ENCODE results near the gene RBBP7. TPM values are rescaled to one million over a fixed set of nuclear protein-coding genes. Genes with fewer than 3 reads are reported as not detected.

The RBBP7 gene
- total RNA-seq, 4 donors from 2014 or later, result 51.2 to 115 (median 59.9) TPM

DNA sequence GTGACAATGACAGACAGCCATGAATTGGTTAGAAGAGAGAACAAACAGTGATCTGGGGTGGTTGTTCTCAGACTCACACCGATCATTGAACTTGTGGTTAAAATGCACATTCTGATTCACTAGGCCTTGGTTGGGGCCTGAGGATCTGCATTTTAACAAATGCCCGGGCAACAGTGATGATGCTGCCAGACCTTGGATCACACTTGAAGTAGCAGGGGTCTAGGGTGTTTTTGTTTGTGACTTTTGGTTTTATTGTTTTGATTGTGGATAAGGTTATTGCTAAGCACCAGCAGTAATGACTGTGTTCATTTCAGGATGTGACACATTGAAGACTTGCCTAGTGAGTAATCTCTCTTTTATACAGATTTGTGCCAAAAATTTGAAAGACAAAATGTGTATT is 47.4 kb downstream of the RBBP7 start:
- TF ChIP-seq, protein P1, sequence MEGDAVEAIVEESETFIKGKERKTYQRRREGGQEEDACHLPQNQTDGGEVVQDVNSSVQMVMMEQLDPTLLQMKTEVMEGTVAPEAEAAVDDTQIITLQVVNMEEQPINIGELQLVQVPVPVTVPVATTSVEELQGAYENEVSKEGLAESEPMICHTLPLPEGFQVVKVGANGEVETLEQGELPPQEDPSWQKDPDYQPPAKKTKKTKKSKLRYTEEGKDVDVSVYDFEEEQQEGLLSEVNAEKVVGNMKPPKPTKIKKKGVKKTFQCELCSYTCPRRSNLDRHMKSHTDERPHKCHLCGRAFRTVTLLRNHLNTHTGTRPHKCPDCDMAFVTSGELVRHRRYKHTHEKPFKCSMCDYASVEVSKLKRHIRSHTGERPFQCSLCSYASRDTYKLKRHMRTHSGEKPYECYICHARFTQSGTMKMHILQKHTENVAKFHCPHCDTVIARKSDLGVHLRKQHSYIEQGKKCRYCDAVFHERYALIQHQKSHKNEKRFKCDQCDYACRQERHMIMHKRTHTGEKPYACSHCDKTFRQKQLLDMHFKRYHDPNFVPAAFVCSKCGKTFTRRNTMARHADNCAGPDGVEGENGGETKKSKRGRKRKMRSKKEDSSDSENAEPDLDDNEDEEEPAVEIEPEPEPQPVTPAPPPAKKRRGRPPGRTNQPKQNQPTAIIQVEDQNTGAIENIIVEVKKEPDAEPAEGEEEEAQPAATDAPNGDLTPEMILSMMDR (IDR thresholded peaks at IDR 0.05; ENCODE audit: low read depth), result no peak

- TF ChIP-seq, protein P1 (IDR thresholded peaks at IDR 0.05; ENCODE audit: low read depth), result no peak
Measured at GRCh38 chrX:16819634-16820033, 50.5 kb downstream of the RBBP7 start.

GRCh38 chrX:16814597-16814996 is 55.6 kb downstream of the RBBP7 start:
- TF ChIP-seq, protein P1 (IDR thresholded peaks at IDR 0.05; ENCODE audit: low read depth), result no peak

DNA sequence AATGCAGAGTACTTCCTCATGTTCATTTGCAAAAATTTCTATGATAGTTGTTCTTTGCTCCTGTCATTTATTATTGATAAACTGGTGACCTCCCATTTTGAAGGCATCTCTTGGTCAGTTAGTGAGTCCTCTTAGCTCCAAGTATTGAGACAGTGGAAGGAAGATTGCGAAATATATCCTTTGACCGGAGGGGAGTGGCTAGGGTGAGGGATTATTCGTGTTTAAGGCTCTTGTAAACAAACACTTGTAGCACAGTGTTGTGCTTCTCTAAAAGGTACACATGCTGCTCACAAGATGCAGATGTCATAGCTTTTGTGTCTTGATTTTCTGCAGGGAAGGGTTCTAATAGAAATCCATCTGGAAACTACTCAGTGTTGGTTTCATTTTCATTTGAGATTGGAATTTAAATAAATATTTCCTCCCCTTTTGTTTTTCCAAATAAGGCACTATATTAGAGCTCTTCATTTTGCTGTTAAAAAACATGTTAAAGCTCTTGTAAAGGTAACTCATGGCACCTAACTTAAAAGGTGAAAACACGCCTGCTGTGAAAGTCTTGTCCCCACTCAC is 62.1 kb downstream of the RBBP7 start:
- TF ChIP-seq, protein P1 (IDR thresholded peaks at IDR 0.05; ENCODE audit: low read depth), result no peak

GRCh38 chrX:16807548-16807947 is 62.6 kb downstream of the RBBP7 start:
- TF ChIP-seq, protein P1 (IDR thresholded peaks at IDR 0.05; ENCODE audit: low read depth), result no peak

DNA sequence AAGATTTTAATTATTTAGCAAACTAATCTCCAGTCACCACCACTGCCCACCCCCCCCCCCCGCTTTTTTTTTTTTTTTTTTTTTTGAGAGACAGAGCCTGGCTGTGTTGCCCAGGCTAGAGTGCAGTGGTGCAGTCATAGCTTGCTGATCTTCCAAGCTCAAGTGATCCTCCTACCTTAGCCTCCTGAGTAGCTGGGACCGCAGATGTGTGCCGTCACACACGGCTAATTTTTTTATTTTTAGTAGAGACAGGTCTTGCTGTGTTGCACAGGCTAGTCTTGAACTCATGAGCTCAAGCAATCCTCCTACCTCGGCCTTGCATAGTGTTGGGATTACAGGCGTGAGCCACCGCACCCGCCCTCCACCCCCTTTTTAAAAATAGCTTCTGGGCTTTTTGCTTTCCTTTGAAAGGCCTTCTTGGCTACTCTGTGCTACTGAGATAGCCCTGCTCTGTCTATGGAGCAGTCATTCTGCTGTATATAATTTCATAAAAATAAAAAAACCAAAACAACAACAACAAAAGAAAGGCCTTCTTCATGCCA is 65.2 kb downstream of the RBBP7 start:
- TF ChIP-seq, protein P1 (IDR thresholded peaks at IDR 0.05; ENCODE audit: low read depth), result no peak

- TF ChIP-seq, protein P1 (IDR thresholded peaks at IDR 0.05; ENCODE audit: low read depth), result no peak
Measured at GRCh38 chrX:16797841-16798240, 72.3 kb downstream of the RBBP7 start.

All from subcutaneous adipose tissue (tissue), 4 donors.